Right atrium auricular region (tissue), 2 donors: Measurements from ENCODE around the gene CD151. TPM values are rescaled to one million over a fixed set of nuclear protein-coding genes. Genes with fewer than 3 reads are reported as not detected.

Experiments used
- DNase-seq: peaks from one replicate; pipeline ENCODE4 v3.0.0-alpha.2; 2019; ENCODE audit warnings: low spot score
- H3K27ac ChIP-seq, 2 donors: fragments of 200-600 bp; sonication (generic); 1 replicate in 1 of 2; 2 replicates in 1 of 2; pipeline ENCODE4 v1.5.1; 2016 to 2019
- H3K27me3 ChIP-seq, 2 donors: fragments of 200-600 bp; sonication (generic); one replicate each; pipeline versions ENCODE4 v1.5.1 to v1.6.0; 2017 to 2019
- H3K36me3 ChIP-seq: fragments of 200-600 bp; sonication (generic); one replicate; pipeline ENCODE4 v1.5.1; 2016
- H3K4me1 ChIP-seq, 2 donors: fragments of 200-600 bp; sonication (generic); one replicate each; pipeline versions ENCODE4 v1.5.1 to v1.6.0; 2017 to 2019
- H3K4me3 ChIP-seq, 2 donors: fragments of 200-600 bp; sonication (generic); 1 replicate in 1 of 2; 2 replicates in 1 of 2; pipeline ENCODE4 v1.5.1; 2017 to 2019; ENCODE audit warnings: mild to moderate bottlenecking in 1 of 2, moderate library complexity in 1 of 2
- H3K9me3 ChIP-seq, 2 donors: fragments of 200-600 bp; sonication (generic); one replicate each; pipeline ENCODE4 v1.5.1; 2019
- CTCF ChIP-seq, 2 donors: fragments of 200-600 bp; sonication (generic); IDR thresholded peaks; one replicate each; pipeline ENCODE4 v1.5.1; 2019; ENCODE audit warnings: antibody characterized with exemption in 2 of 2
- total RNA-seq, 2 donors: library from RNA; depleted of rRNA; stranded (reverse); fragments of >200 nt; gene quantifications; one replicate each; pipeline ENCODE4 v1.1.0, GENCODE V29; 2016

Gene CD151
- total RNA-seq, 2 donors from 2014 or later, result 322 to 710 TPM

GRCh38 chr11:863023-863909 is 30.5 kb downstream of the CD151 start:
- Histone ChIP-seq H3K27me3 (no peaks in the 10 kb centered on the region), H3K4me1 (peaks cover 0 to 39% of the 10 kb centered on the region in 2 donors), H3K4me3 (no peak overlapping the region), H3K9me3 (no peaks in the 10 kb centered on the region), H3K36me3 (peaks cover 35% of the 10 kb centered on the region), H3K27ac (no peak overlapping the region)
- TF ChIP-seq CTCF (IDR thresholded peaks at IDR 0.05), result no peak
- no peak for DNase-seq

GRCh38 chr11:863910-864827 is 31.4 kb downstream of the CD151 start:
- no peak for DNase-seq
- Histone ChIP-seq H3K9me3 (no peaks in the 10 kb centered on the region), H3K36me3 (peaks cover 35% of the 10 kb centered on the region), H3K4me1 (peaks cover 0 to 36% of the 10 kb centered on the region in 2 donors), H3K27me3 (no peaks in the 10 kb centered on the region), H3K4me3 (no peak overlapping the region), H3K27ac (no peak overlapping the region)
- TF ChIP-seq CTCF (IDR thresholded peaks at IDR 0.05), result no peak

GRCh38 chr11:864898-865297 is 32.1 kb downstream of the CD151 start:
- no peak for DNase-seq
- no peak for TF ChIP-seq CTCF (IDR thresholded peaks at IDR 0.05)
- Histone ChIP-seq H3K27ac (no peak overlapping the region), H3K4me1 (peaks cover 0 to 28% of the 10 kb centered on the region in 2 donors), H3K9me3 (no peaks in the 10 kb centered on the region), H3K27me3 (no peaks in the 10 kb centered on the region), H3K36me3 (peaks cover 35% of the 10 kb centered on the region), H3K4me3 (no peak overlapping the region)

- Histone ChIP-seq H3K9me3 (no peaks in the 10 kb centered on the region), H3K4me1 (peaks cover 0 to 20% of the 10 kb centered on the region in 2 donors), H3K36me3 (peaks cover 35% of the 10 kb centered on the region), H3K27me3 (no peaks in the 10 kb centered on the region), H3K4me3 (no peak overlapping the region), H3K27ac (no peak overlapping the region)
- TF ChIP-seq CTCF (IDR thresholded peaks at IDR 0.05), result no peak
- no peak for DNase-seq
Observed at GRCh38 chr11:865462-866430, 33.0 kb downstream of the CD151 start.

GRCh38 chr11:866481-866880 is 33.7 kb downstream of the CD151 start:
- TF ChIP-seq CTCF (IDR thresholded peaks at IDR 0.05), result no peak
- no peak for DNase-seq
- no peaks in the 10 kb centered on the region for H3K27me3 ChIP-seq
- H3K27ac ChIP-seq, result no peak overlapping the region
- no peak overlapping the region for H3K4me3 ChIP-seq
- H3K4me1 ChIP-seq, result peaks cover 0 to 15% of the 10 kb centered on the region in 2 donors
- no peaks in the 10 kb centered on the region for H3K9me3 ChIP-seq
- H3K36me3 ChIP-seq, result peaks cover 35% of the 10 kb centered on the region
